SK-N-MC (cell line): Measurements from ENCODE around the gene PCDHGA1.
"Not testable (repeated sequence)": the region's sequence is repeated elsewhere in the genome, so short reads cannot be mapped to it uniquely, and the experiment has no call there.

Source experiments
- EZH2 ChIP-seq: fragments of 200-600 bp; sonication (generic); IDR thresholded peaks from one replicate; pipeline ENCODE4 v1.6.1; 2017; ENCODE audit warnings: antibody characterized with exemption
- FOXP2 ChIP-seq: optimal IDR thresholded peaks from 2 replicates; pipeline ENCODE3; 2011; ENCODE audit warnings: mild to moderate bottlenecking, moderate library complexity; ENCODE audit not compliant: insufficient read depth; ENCODE audit errors: extremely low read length, control extremely low read depth
- POLR2AphosphoS5 ChIP-seq: IDR thresholded peaks from 2 replicates; pipeline ENCODE4 v1.6.1; 2012; ENCODE audit warnings: mild to moderate bottlenecking, low read depth, low read length, borderline replicate concordance

GRCh38 chr5:141397756-141398551, 67.6 kb downstream of the PCDHGA1 start, which contains the start of gene PCDHGB5:
- not testable (repeated sequence) for TF ChIP-seq POLR2AphosphoS5, EZH2, FOXP2
